Epithelial cell of esophagus (primary cell): ENCODE data around the gene EPHB2.

Experiments used
- DNase-seq: peaks from one replicate; pipeline ENCODE4 v3.0.0; 2010; ENCODE audit warnings: low read depth
- H3K4me3 ChIP-seq: 2 replicates; pipeline ENCODE4 v1.5.1; 2011; ENCODE audit warnings: mild to moderate bottlenecking, low read length, control low read depth
- CTCF ChIP-seq: IDR thresholded peaks from 2 replicates; pipeline ENCODE4 v1.5.1; 2011; ENCODE audit warnings: low read depth, mild to moderate bottlenecking, low read length, control low read depth, inconsistent platforms; ENCODE audit not compliant: insufficient read depth; ENCODE audit errors: missing control alignments

The EPHB2 gene

GRCh38 chr1:22955146-22955545, 244.5 kb downstream of the EPHB2 start:
- no peak overlapping the region for H3K4me3 ChIP-seq
- no peak for TF ChIP-seq CTCF
- DNase-seq = no peak

- no peak overlapping the region for H3K4me3 ChIP-seq
- TF ChIP-seq CTCF = no peak
- no peak for DNase-seq
Observed at GRCh38 chr1:22957066-22957465, 246.4 kb downstream of the EPHB2 start.

GRCh38 chr1:22958556-22958955, 247.9 kb downstream of the EPHB2 start:
- no peak for TF ChIP-seq CTCF
- DNase-seq = no peak
- H3K4me3 ChIP-seq = no peak overlapping the region

- TF ChIP-seq CTCF = no peak
- no peak overlapping the region for H3K4me3 ChIP-seq
- DNase-seq = no peak
Observed at GRCh38 chr1:22959545-22960360, 249.1 kb downstream of the EPHB2 start.

- H3K4me3 ChIP-seq = no peak overlapping the region
- TF ChIP-seq CTCF = no peak
- DNase-seq = no peak
Observed at GRCh38 chr1:22962558-22962957, 251.9 kb downstream of the EPHB2 start.

GRCh38 chr1:22963044-22963677, 252.5 kb downstream of the EPHB2 start:
- DNase-seq = no peak
- no peak overlapping the region for H3K4me3 ChIP-seq
- no peak for TF ChIP-seq CTCF
